GM12874 (cell line): ENCODE results near the gene LVRN.

Experiments used
- TF ChIP-seq, protein P1 (sequence below): IDR thresholded peaks from 2 replicates; pipeline ENCODE4 v1.5.1; 2011; ENCODE audit warnings: low read depth, mild to moderate bottlenecking, control low read depth, low read length, moderate library complexity; ENCODE audit not compliant: insufficient read depth

The LVRN gene

DNA sequence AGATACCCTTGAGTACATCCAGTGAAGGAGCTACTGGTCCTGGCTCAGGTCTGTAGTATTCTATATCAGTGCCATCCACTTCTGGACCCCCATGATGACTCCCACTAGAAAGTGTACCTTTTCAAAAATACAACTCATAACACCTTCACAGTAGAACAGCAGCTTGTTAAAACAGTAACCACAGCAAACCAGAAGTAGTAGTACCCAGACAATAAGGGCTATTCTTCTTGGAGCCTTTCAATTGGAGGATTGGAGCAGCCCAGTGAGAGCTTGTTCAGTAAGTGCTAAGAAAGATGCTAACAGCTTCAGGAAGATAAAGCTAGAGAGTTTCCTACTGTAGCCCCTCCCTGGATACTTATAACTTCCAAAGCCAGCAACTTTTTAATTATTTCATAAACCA is 80.1 kb downstream of the LVRN start:
- TF ChIP-seq, protein P1, sequence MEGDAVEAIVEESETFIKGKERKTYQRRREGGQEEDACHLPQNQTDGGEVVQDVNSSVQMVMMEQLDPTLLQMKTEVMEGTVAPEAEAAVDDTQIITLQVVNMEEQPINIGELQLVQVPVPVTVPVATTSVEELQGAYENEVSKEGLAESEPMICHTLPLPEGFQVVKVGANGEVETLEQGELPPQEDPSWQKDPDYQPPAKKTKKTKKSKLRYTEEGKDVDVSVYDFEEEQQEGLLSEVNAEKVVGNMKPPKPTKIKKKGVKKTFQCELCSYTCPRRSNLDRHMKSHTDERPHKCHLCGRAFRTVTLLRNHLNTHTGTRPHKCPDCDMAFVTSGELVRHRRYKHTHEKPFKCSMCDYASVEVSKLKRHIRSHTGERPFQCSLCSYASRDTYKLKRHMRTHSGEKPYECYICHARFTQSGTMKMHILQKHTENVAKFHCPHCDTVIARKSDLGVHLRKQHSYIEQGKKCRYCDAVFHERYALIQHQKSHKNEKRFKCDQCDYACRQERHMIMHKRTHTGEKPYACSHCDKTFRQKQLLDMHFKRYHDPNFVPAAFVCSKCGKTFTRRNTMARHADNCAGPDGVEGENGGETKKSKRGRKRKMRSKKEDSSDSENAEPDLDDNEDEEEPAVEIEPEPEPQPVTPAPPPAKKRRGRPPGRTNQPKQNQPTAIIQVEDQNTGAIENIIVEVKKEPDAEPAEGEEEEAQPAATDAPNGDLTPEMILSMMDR = no peak

DNA sequence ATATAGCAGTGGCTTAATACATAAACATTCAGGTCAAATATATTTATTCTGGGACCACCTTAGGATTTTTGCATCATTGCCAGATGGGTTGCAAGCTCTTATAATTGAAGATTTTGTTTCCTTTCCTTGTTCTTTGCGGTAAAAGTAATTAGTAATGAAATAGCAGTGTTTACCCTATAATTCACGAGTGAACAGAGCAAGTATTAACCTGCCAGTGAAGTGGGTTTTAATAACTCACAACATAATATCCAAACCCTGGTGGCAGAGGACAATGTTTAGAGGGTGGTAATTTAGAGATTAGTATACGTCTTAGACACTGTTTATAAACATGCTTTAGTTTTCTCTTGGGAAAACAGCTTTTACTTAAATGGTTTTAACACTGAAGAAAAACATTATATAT is 81.8 kb downstream of the LVRN start:
- TF ChIP-seq, protein P1 = no peak

GRCh38 chr5:116045821-116046220 is 83.5 kb downstream of the LVRN start:
- TF ChIP-seq, protein P1 = no peak

DNA sequence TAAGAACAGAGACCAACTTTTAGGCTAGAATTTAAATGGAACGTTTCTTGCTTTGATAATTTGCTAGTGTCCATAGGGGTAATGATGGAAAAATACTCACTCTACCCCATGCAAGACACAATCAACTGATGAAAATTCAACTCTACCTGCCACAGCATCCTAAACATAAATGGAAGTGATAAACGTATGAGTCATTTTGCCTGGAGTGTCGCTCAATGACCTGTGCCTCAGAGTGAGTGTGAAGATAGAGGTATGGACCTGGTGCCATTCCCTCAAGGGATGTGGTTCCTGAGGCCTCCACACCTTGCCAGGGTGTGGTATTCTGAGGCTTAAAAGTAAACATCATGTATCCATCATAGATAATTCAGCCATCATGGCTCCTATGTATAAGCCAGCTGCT is 84.0 kb downstream of the LVRN start:
- TF ChIP-seq, protein P1 = no peak

GRCh38 chr5:116046823-116047222 is 84.5 kb downstream of the LVRN start:
- TF ChIP-seq, protein P1 = no peak

DNA sequence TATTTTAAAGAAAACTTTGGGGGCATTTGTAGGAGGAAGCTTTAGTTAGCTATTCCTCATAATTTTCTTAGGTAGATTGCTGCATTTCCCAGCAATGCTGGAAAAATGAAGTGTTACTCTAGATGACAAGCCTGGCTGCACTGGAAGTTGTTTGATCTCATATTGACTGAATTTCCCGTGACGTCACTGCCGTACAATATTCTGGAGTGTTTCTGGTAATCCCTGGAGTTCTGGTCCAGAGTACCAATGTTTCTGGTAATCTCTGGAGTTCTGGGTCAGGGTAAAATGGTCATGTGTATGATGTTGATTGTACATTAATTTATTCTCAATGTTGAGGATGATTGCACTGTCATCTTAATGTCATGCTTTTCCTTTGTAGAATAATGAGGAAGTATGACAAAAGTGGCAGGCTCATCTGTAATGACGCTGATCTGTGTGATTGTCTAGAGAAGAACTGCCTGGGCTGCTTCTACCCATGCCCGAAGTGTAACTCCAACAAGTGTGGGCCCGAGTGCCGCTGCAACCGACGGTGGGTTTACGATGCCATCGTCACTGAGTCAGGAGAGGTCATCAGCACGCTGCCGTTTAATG is 96.2 kb downstream of the LVRN start:
- TF ChIP-seq, protein P1 = no peak

DNA sequence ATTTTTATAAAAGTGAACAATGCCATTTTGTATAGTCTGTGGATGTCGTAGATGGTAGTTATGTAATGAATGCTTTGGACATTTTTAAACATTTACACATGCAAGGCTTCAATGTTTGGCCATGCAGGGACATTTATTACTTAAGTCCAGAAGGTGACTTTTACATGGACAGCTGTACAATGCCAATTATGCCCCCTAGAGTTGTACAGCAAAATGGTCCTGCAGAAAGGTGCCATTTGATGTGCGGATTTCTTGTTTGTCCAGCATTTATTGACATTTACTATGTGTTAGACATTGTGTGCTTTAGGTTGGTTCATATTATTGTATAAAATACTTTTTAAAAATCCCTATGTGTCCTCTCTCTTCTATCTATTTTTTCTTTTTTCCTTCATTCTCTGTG is 100.1 kb downstream of the LVRN start:
- TF ChIP-seq, protein P1 = no peak
